HepG2 (cell line): ENCODE measurements around the gene SDC4. TPM values are rescaled to one million over a fixed set of nuclear protein-coding genes. Genes with fewer than 3 reads are reported as not detected.

Source experiments
- ATAC-seq: fragments of 200-7000 bp; cut with Tn5 transposase; 3 replicates; pipeline ENCODE4 v1.9.1; 2020; ENCODE audit warnings: mild to moderate bottlenecking, moderate library complexity
- BruUV-seq: library from RNA; stranded (reverse); fragments of 400-500 nt; replicated peaks from 2 replicates; lab custom pipeline; 2021; lab: Mats Ljungman, UMichigan
- CTCF ChIA-PET: fragments of 300-600 bp; formaldehyde crosslinking; extraction: SDS; loops from one replicate; lab custom pipeline; 2021; ENCODE audit warnings: low total read pairs, inconsistent platforms, low intra/inter-chr PET ratio; lab: Yijun Ruan, JAX
- POLR2A ChIA-PET: fragments of 350-600 bp; sonication (Branson Sonifier 250); formaldehyde crosslinking; loops from one replicate; lab custom pipeline; 2020; ENCODE audit warnings: antibody characterized with exemption, inconsistent platforms; lab: Yijun Ruan, JAX
- DNase-seq: peaks from one replicate; pipeline ENCODE4 v3.0.0-alpha.2; 2015; ENCODE audit warnings: low spot score
- FAIRE-seq: peaks from 3 replicates; lab custom pipeline; 2011; peaks lifted over from hg19 to GRCh38; lab: Jason Lieb, UNC
- H2AFZ ChIP-seq: one replicate; pipeline ENCODE4 v1.6.1; 2011; ENCODE audit warnings: low read length, inconsistent platforms
- H3K27ac ChIP-seq: fragments of 300-600 bp; 3 replicates; pipeline ENCODE4 v1.8.0; 2011; ENCODE audit warnings: mixed run types, mild to moderate bottlenecking, mixed read lengths, low read length, inconsistent platforms; ENCODE audit not compliant: insufficient read depth; ENCODE audit errors: extremely low read length
- H3K27me3 ChIP-seq, 2 experiments: fragments of 200-600 bp in 1 of 2; 2 replicates in 1 of 2; 3 replicates in 1 of 2; pipeline versions ENCODE4 v1.6.0 to v1.8.0; 2011; ENCODE audit warnings: low read length in 2 of 2, mild to moderate bottlenecking in 2 of 2, moderate library complexity in 2 of 2, inconsistent platforms in 1 of 2; ENCODE audit not compliant: insufficient read depth in 2 of 2, control insufficient read depth in 1 of 2
- H3K36me3 ChIP-seq, 2 experiments: fragments of 200-600 bp in 1 of 2; replicated peaks in 1 of 2; 2 replicates in 1 of 2; 3 replicates in 1 of 2; pipeline versions ENCODE4 v1.5.1 to v1.8.0; 2011; ENCODE audit warnings: low read length in 2 of 2, inconsistent platforms in 1 of 2; ENCODE audit not compliant: insufficient read depth in 2 of 2, control insufficient read depth in 1 of 2
- H3K4me1 ChIP-seq: 2 replicates; pipeline ENCODE4 v1.5.1; 2012; ENCODE audit warnings: low read length, inconsistent platforms; ENCODE audit not compliant: insufficient read depth
- H3K4me2 ChIP-seq: 2 replicates; pipeline ENCODE4 v1.6.0; 2011; ENCODE audit warnings: low read depth, low read length, inconsistent platforms
- H3K4me3 ChIP-seq, 3 experiments: fragments of 200-600 bp in 1 of 3; sonication (generic), shearing (Covaris generic) in 1 of 3; replicated peaks in 1 of 3; 2 replicates each; pipeline ENCODE4 v1.5.1; 2011 to 2016; ENCODE audit warnings: low read length in 3 of 3, inconsistent platforms in 2 of 3, low read depth in 2 of 3, mild to moderate bottlenecking in 2 of 3, control low read depth in 1 of 3, mixed read lengths in 1 of 3; ENCODE audit not compliant: insufficient read depth in 1 of 3
- H3K79me2 ChIP-seq: one replicate; pipeline ENCODE4 v1.6.1; 2011; ENCODE audit warnings: low read length, inconsistent platforms; ENCODE audit not compliant: insufficient read depth
- H3K9ac ChIP-seq: 2 replicates; pipeline ENCODE4 v1.6.0; 2011; ENCODE audit warnings: mild to moderate bottlenecking, low read depth, low read length, inconsistent platforms; ENCODE audit not compliant: insufficient read depth
- H3K9me3 ChIP-seq: 2 replicates; pipeline ENCODE4 v1.5.1; 2012; ENCODE audit warnings: mild to moderate bottlenecking, low read length
- H4K20me1 ChIP-seq: 2 replicates; pipeline ENCODE4 v1.6.0; 2011; ENCODE audit warnings: inconsistent platforms, mild to moderate bottlenecking, low read length, moderate library complexity; ENCODE audit not compliant: insufficient read depth
- DNMT1 ChIP-seq: sonication (generic); formaldehyde crosslinking; IDR thresholded peaks from 2 replicates; pipeline ENCODE4 v1.5.1; 2020; ENCODE audit warnings: mild to moderate bottlenecking, missing genetic modification reagents
- WGBS: methylation state at CpG from one replicate; pipeline ENCODE4 v1.1.6; 2017; ENCODE audit warnings: low lambda C conversion rate; 5-methylcytosine and 5-hydroxymethylcytosine counted together
- in situ Hi-C: cut with HindIII; loops from 2 replicates; pipeline ENCODE4 v1.10.0; 2017; ENCODE audit warnings: low pct_unique_long_range_greater_than_20kb; ENCODE audit not compliant: extremely low pct_ligation_motif_present
- intact Hi-C: fragments of 100-400 bp; cut with micrococcal nuclease; formaldehyde crosslinking; loops from one replicate; pipeline ENCODE4 v1.10.0; 2022; ENCODE audit not compliant: unreplicated experiment
- polyA plus RNA-seq, 8 experiments: library from polyadenylated mRNA; depleted of rRNA in 3 of 8; stranded (reverse) in 7 of 8; unstranded in 1 of 8; fragments of >200 nt; fragmentation: Illumina TruSeq in 4 of 8; extraction: Trizol in 4 of 8; gene quantifications; 2 replicates each; pipeline versions ENCODE4 v1.2.1 to v1.2.3, GENCODE V29; 2011 to 2016; ENCODE audit warnings: low read depth in 4 of 8, missing spikeins in 1 of 8, mixed read lengths in 1 of 8; ENCODE audit not compliant: insufficient read depth in 1 of 8
- total RNA-seq, 5 experiments: library from RNA; depleted of rRNA; stranded (reverse); fragments of >200 nt; fragmentation: Illumina TruSeq; extraction: Trizol; gene quantifications; 2 replicates each; pipeline ENCODE4 v1.2.3, GENCODE V29; 2016; ENCODE audit warnings: low read depth in 1 of 5
- TF ChIP-seq, protein P1 (sequence below): sonication (generic); formaldehyde crosslinking; IDR thresholded peaks from 2 replicates; pipeline ENCODE4 v1.4.0; 2020; ENCODE audit warnings: mild to moderate bottlenecking, missing genetic modification reagents

SDC4 gene
- total and polyA plus RNA-seq, 2 of the 13 experiments (the other 11 are each of a cell fraction or from before 2014, with no cell fraction given): 49.0 to 65.1 TPM

DNA sequence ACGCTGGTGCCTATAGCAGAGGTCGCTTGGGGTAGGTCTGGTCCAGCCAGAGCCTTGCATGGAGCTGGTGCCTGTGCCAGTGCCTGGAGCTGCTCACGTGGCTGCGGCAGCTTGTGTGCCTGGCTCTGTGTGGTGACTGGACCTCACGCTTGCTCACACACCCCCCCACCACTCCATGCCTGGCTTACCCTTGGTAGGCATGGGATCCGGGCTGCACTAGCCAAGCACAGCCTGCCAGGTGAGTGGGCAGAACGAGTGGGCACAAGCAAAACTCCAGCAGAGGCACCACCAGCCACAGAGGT is 46.8 kb upstream of the SDC4 start:
- Histone ChIP-seq H3K9ac (no peak overlapping the region), H3K27me3 (no peaks in the 10 kb centered on the region), H3K27ac (no peak overlapping the region), H3K9me3 (peaks cover 8% of the 10 kb centered on the region; the same call in 1 of the 2 replicates), H3K36me3 (no peaks in the 10 kb centered on the region), H3K4me1 (no peaks in the 10 kb centered on the region), H3K4me2 (no peak overlapping the region), H2AFZ (no peak overlapping the region), H4K20me1 (no peaks in the 10 kb centered on the region), H3K79me2 (no peaks in the 10 kb centered on the region), H3K4me3 (no peak overlapping the region)
- BruUV-seq: no TSS peak
- ATAC-seq (no peak; the same call in 2 of the 3 replicates), FAIRE-seq (no peak), DNase-seq (no peak)
- CTCF ChIA-PET: no interaction called here
- POLR2A ChIA-PET: interaction anchor here (1.0 kb wide), 1 partner anchor 21 kb away, joined by 4 read pairs; the partner anchor contains the start of gene PIGT
- in situ Hi-C loops (no loop called here), intact Hi-C loops (no loop called here)
- 76% methylated on average over 3 of the region's 7 CpGs for WGBS
- TF ChIP-seq, protein P1, sequence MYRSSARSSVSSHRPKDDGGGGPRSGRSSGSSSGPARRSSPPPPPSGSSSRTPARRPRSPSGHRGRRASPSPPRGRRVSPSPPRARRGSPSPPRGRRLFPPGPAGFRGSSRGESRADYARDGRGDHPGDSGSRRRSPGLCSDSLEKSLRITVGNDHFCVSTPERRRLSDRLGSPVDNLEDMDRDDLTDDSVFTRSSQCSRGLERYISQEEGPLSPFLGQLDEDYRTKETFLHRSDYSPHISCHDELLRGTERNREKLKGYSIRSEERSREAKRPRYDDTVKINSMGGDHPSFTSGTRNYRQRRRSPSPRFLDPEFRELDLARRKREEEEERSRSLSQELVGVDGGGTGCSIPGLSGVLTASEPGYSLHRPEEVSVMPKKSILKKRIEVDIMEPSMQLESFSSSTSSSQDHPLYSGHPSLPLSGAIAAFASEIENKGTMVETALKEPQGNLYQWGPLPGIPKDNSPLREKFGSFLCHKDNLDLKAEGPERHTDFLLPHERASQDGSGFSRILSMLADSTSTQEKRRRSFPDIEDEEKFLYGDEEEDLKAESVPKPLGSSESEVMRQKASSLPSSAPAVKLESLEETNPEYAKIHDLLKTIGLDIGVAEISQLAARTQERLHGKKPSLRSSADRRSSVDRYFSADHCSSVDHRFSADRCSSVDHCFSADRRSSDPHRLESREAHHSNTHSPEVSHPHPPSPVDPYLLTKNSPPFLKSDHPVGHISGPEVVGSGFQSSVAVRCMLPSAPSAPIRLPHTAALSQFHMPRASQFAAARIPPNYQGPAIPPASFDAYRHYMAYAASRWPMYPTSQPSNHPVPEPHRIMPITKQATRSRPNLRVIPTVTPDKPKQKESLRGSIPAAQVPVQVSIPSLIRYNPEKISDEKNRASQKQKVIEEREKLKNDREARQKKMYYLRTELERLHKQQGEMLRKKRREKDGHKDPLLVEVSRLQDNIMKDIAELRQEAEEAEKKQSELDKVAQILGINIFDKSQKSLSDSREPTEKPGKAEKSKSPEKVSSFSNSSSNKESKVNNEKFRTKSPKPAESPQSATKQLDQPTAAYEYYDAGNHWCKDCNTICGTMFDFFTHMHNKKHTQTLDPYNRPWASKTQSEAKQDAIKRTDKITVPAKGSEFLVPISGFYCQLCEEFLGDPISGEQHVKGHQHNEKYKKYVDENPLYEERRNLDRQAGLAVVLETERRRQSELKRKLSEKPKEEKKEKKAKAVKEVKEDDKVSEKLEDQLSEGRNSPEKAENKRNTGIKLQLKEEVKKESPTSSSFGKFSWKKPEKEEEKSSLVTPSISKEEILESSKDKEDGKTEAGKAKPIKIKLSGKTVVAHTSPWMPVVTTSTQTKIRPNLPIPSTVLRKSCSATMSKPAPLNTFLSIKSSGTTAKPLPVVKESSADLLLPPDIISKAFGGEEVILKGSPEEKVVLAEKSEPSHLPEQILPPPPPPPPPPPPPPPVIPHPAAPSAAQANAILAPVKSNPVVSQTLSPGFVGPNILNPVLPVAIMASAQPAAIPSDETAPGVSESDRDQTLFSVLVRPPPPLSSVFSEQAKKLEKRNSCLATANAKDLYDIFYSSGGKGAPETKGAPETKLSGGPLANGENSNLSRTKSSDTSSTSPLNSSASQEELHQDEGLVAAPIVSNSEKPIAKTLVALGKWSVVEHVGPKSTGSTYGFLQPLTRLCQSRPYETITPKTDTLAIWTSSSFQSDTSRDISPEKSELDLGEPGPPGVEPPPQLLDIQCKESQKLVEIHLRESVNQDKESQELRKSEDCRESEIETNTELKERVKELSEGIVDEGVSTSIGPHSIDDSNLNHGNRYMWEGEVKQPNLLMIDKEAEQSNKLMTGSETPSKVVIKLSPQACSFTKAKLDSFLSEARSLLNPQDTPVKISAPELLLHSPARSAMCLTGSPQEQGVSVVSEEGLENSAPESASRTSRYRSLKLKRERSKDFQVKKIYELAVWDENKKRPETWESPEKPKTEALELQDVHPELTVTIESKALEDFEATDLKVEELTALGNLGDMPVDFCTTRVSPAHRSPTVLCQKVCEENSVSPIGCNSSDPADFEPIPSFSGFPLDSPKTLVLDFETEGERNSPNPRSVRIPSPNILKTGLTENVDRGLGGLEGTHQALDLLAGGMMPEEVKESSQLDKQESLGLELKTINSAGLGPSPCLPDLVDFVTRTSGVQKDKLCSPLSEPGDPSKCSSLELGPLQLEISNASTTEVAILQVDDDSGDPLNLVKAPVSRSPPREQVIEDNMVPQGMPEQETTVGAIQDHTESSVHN: no peak
- 0 out of 2 replicates have a peak, but pooled peaks have one; percentile 7 for TF ChIP-seq DNMT1
